Medulla oblongata (tissue), 1 donor: Measurements from ENCODE around the gene PON2.
"Not testable (repeated sequence)": the region's sequence is repeated elsewhere in the genome, so short reads cannot be mapped to it uniquely, and the experiment has no call there.

ENCODE experiments used
- DNase-seq: peaks from one replicate; pipeline ENCODE4 v3.0.0-alpha.2; 2015; ENCODE audit errors: extremely low spot score

The PON2 gene

DNA sequence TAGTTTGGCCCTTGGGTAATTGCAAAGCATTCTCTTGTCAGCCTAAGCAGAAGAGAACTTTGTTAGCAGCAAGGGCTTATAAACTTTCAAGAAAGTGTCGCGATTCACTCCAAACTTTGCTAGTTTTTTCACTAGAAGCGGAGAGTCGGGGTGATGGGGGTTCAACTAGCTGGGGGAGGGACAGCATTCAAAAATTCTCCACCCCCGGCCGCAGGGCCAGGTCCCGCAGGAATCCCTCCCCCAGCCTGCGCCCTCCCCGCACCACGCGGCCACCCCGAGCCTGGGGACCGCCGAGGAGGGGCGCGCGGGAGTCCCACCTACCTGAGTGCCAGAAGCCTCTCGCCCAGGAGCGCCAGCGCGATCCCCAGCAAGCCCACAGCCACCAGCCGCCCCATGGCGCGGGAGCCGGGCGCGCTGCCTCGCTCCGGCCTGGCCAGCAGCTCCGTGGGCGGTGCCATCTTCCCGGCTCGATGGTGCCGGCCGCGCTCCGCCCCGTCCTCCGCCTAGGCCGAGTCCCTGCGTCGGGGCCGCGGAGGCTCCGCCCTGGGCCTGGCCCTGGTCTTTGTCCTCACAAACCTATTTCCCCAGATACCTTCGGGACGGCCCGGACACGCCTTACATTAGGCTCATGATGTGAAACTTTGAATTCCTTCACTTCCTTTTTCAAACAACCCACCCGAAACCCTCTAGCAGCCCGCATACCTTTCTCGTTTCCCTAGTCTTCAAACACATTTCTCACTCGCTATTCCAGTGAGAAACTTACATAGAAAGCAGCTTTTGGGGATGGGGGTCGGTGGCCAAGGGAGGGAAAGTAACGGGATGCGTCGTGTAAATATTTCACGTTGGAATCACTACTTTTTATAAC lies at the start of gene PON2:
PON2 (minus strand) TSS at position 472 of the 865 bp plus-strand sequence; CDS start at position 395, 77 bp downstream.
- DNase-seq = peak; percentile 66

DNA sequence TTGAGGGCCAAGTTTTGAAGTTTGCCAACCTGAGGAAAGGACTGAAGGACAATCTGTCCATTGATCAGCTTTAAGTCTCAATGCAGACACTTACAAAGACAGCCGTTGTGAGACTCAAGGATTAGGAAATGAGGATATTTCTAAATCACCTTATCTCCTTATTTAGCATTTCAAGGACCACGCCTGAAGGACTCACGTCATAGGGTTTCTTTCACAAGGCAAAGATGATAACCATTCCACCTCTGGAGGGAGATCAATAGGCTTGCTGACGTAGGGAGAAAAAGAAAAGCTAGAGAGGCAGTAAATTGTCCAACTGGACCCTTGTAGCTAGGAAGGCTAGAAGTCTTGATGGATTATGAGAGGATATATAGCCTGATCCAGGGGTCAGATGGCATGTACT lies 47.6 kb upstream of the PON2 start:
- DNase-seq = no peak

DNA sequence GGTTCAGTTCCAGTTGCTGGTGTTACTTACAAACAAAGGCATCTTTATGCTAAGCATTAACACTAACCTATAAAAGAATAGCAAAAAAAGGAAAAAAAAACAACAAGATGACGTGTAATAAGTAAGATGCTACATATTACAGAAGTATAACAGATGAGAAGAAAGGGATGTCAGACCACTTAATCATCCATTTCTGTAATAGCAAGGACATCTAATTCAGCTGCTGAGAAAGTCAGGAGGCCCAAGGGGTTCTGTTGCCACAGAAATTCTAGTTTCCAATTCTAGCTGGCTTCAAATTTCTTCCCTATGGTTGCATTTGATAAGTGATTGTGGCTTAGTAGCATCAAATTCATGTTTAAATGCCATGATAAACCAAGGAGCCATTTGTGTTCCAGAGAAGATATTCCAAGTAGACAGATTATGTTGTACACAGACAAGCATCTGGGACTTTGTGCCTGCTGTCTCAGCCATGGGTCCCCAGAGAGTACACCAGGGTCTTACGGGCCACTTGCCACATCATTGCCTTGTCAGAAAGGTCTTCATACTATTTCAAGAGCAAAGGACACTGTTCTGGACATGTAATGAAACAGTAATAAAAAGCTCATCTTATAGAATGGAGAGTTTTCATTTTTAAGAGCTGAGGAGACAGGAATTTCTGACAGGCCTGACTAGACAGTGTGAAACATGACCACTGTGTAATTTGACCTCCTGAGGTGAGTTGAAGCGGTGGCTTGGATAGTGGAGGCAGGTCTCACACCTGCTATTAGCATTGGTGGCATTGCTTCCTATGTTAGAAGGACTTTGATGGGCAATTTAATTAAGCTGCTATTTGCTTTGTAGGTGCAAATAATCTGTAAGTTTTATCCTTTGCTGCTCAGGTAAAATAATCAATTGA lies 46.7 kb upstream of the PON2 start:
- no peak for DNase-seq

GRCh38 chr7:95479992-95480624 lies 45.3 kb upstream of the PON2 start:
- DNase-seq = no peak

GRCh38 chr7:95478272-95479037 lies 43.6 kb upstream of the PON2 start:
- peak; percentile 70 for DNase-seq

DNA sequence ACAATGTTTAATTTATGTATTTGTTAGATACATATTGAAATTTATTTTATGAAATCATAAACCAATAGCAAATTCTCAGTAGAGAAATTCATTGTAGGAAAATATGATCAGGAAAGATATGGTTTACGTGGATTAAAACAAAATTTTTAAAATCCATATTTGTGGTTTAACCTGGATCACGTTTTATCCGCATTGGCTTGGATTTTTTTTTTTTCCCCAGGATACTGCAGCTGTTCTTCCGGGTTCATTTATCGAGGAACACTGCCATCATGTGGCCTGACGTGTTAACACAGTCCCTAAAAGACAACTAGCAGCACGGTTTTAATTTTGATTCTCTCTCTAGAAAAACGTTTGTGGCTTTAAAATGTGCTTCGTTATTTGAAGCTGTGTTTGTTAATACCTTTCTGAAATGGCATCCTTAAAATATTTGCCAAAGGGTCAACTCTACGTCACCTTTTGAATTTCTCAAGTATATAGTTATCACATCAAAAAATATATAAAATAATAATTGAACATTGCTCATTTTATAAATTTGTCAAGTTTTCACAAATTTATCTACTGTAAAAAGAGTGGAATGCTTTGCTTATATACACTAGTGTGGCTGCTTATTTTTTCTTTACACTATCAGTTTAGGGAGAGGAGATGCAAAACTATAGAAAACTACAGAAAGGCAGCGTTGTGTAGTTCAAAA lies 42.2 kb upstream of the PON2 start:
- DNase-seq = peak; percentile 90

DNA sequence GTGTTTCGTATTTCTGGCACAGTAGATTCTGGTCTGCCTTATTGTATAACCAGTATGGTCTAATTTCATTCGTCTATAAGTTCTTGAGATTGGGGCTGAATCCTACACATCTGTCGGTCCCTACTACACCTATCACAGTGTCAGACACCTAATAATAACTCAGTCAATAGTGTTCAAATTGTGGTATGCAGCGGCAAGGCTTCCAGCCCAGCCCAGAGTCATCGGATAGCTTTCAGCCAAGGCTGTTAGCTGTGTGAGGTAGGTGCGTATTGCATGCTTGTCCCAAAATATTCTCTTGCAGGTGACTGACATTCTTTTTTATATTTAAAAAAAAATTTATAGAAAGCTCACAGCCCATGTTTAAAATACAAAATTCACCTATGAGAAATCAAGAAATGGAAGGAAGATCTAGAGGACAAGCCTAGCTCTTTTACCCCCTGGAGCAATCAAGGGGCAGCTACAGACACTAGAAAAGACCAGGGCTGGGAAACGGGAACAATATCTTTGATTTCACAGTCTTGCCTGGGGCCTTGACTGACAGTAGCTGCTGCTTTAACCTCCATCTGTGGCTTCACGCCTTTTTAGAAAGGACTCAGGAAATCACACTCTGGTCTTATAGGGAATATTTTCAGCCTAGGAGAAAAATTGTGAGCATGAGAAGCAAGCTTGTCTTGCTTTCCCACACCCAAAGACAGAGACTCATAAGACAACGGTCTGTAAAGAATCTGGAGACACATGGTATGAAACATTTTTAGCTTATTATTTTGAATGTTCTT lies 41.4 kb upstream of the PON2 start:
- peak; percentile 13 for DNase-seq

DNA sequence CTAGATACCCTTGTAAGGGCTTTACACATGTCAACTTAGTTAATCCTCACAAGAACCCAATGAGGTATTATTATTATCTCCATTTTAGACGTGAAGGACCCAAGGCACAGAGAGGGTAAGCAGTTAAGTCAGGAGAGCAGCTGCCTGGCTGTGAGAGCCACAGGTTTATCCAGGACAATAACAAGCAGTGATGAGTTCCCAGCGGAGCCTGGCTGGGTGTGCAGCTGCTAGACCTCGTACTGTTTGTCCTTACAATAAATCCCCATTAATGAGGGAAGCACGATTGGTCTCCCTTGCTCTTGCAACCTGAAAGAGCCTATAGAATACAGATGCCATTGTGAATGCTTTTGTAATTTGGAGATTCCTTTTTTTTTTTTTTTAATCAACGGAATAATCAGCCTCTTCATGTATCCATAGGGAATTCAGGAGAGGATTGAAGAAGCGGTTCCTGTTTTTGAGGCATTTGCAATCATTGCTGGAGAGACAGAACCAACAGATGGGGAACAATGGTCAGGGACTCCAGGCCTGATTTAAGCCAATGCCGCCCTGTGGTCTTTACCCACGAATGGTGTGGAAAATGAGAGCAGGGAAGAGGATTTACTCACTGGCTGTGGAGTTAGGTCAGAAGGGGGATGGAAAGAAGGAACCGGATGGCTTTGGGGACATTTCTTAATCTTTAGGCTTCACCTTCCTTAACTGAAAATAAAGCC lies 38.6 kb upstream of the PON2 start:
- DNase-seq = no peak

DNA sequence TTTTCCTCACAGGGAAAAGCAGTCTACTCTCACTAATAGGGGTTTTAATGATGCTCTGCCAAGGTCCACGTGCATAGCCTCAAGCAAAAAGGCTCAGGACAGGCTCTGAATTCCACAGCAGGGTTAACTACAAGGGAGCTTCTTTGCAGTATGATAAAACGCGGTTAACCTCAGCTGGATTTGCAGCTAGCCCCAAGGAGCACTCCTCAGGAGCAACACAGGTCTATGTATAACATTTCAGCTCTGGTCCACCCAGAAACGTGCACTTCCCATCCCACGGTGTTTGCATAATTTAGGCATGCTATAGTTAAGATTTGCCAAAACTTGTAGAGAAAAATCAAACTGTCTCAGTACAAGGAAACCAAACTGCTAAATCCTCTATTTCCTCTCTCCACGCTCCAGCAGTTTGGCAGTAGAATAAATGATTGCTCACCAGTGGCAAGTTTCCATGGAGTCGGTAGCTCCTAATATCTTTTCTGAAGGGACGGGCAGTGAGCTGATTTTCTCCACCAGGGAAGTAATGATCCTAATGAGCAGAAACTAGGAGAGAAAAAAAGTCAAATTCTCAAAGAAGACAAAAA lies 37.8 kb upstream of the PON2 start:
- DNase-seq = peak; percentile 37

DNA sequence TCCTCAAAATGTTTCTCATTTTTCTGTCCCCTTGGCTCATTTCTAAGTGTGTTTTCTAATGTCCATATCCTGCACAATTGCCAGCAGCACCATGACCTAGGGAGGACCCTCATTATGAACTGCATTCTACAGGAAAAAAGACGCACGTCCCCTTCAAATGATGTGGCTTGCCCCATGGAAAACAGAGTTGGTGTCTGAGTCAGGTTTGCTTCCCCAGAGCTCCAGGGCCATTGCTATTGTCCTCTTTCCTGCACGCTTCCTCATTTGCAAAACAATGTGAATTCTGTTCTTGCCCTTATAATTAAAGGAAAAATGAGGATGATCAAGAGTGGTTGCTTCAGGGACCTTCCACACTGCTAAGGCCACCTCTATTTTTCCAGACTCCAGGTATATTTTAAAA lies 36.2 kb upstream of the PON2 start:
- DNase-seq = no peak

GRCh38 chr7:95470452-95470851 lies 35.6 kb upstream of the PON2 start:
- no peak for DNase-seq

GRCh38 chr7:95469848-95470247 lies 35.0 kb upstream of the PON2 start:
- no peak for DNase-seq

DNA sequence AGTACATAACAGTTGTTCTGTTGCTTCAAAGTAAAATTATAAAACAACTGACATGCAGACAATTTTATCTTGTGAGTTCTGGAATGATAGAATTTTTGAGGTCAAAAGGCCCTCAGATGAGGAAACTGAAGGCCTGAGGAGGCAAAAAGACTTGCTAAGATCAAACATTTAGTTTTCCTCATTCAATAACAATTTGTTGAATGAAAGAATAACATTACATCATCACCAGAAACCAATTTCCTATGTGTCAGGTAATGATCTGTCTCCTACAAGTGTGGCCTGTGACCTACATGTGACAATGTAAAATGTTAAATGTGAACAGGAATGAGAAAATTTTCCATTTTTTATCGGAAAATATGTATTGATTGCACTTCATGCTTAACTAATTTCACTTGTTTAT lies 34.4 kb upstream of the PON2 start:
- no peak for DNase-seq

GRCh38 chr7:95467912-95468607 lies 33.2 kb upstream of the PON2 start:
- no peak for DNase-seq

GRCh38 chr7:95460653-95461052 lies 25.8 kb upstream of the PON2 start:
- not testable (repeated sequence) for DNase-seq

- no peak for DNase-seq
These were observed 23.1 kb upstream of the PON2 start for GRCh38 chr7:95457947-95458346.

- no peak for DNase-seq
These were observed 19.7 kb upstream of the PON2 start for GRCh38 chr7:95454438-95455045.

GRCh38 chr7:95446618-95447017 lies 11.8 kb upstream of the PON2 start:
- DNase-seq = no peak
